ENCODE measurements around the gene PLCXD3.

- TF ChIP-seq CTCF (IDR thresholded peaks at IDR 0.05), result no peak
- TF ChIP-seq POLR2A (IDR thresholded peaks at IDR 0.05), result no peak
Measured at GRCh38 chr5:41338136-41338675, 172.2 kb downstream of the PLCXD3 start.
